PC-9 (cell line): ENCODE results near the gene RFC2. TPM values are rescaled to one million over a fixed set of nuclear protein-coding genes. Genes with fewer than 3 reads are reported as not detected.

Source experiments
- BruUV-seq: library from RNA; stranded (reverse); fragments of 400-500 nt; replicated peaks from 2 replicates; lab custom pipeline; 2021; lab: Mats Ljungman, UMichigan
- CTCF ChIA-PET: fragments of 300-600 bp; sonication (Branson Sonifier 250); formaldehyde crosslinking; loops from one replicate; lab custom pipeline; 2022; ENCODE audit warnings: antibody characterized with exemption; lab: Charles Lee
- POLR2A ChIA-PET: fragments of 300-600 bp; sonication (Branson Sonifier 250); formaldehyde crosslinking; loops from one replicate; lab custom pipeline; 2022; ENCODE audit warnings: antibody characterized with exemption; ENCODE audit not compliant: unreplicated experiment; lab: Charles Lee
- DNase-seq, 2 experiments: peaks; one replicate each; pipeline versions ENCODE4 v3.0.0 to v3.0.0-alpha.2; 2015 to 2022; ENCODE audit warnings: mixed read lengths in 1 of 2
- H2AFZ ChIP-seq: fragments of 200-600 bp; sonication (generic); 2 replicates; pipeline ENCODE4 v1.8.1; 2017; ENCODE audit warnings: antibody characterized with exemption
- H3F3A ChIP-seq: fragments of 200-600 bp; sonication (generic); 2 replicates; pipeline ENCODE4 v1.8.1; 2017; ENCODE audit warnings: antibody characterized with exemption, mild to moderate bottlenecking, low read depth; ENCODE audit not compliant: insufficient read depth
- H3K27ac ChIP-seq: fragments of 200-600 bp; sonication (generic); 2 replicates; pipeline ENCODE4 v1.6.1; 2016; ENCODE audit warnings: mixed run types
- H3K27me3 ChIP-seq: fragments of 200-600 bp; sonication (generic); 2 replicates; pipeline ENCODE4 v1.6.1; 2016; ENCODE audit warnings: low read depth, mixed run types; ENCODE audit not compliant: insufficient read depth
- H3K36me3 ChIP-seq: fragments of 200-600 bp; sonication (generic); 2 replicates; pipeline ENCODE4 v1.6.1; 2016; ENCODE audit warnings: low read depth, mixed run types
- H3K4me1 ChIP-seq: fragments of 200-600 bp; sonication (generic); replicated peaks from 2 replicates; pipeline ENCODE4 v1.6.1; 2016; ENCODE audit warnings: mixed run types; ENCODE audit not compliant: insufficient read depth
- H3K4me2 ChIP-seq: fragments of 200-600 bp; sonication (generic); 2 replicates; pipeline ENCODE4 v1.6.1; 2017; ENCODE audit warnings: mixed run types
- H3K4me3 ChIP-seq: fragments of 200-600 bp; sonication (generic); 2 replicates; pipeline ENCODE4 v1.6.1; 2016; ENCODE audit warnings: mixed run types
- H3K79me2 ChIP-seq: fragments of 200-600 bp; sonication (generic); 2 replicates; pipeline ENCODE4 v1.6.1; 2017; ENCODE audit warnings: low read depth, mixed run types
- H3K9me2 ChIP-seq: fragments of 200-600 bp; sonication (generic); 2 replicates; pipeline ENCODE4 v1.8.1; 2017; ENCODE audit warnings: mild to moderate bottlenecking; ENCODE audit not compliant: insufficient read depth
- H3K9me3 ChIP-seq: fragments of 200-600 bp; sonication (generic); 2 replicates; pipeline ENCODE4 v1.8.1; 2016; ENCODE audit warnings: low read depth; ENCODE audit not compliant: insufficient read depth
- H4K20me1 ChIP-seq: fragments of 200-600 bp; sonication (generic); 2 replicates; pipeline ENCODE4 v1.8.1; 2017; ENCODE audit not compliant: insufficient read depth
- EZH2 ChIP-seq: fragments of 200-600 bp; sonication (generic); IDR thresholded peaks from 2 replicates; pipeline ENCODE4 v1.8.0; 2017; ENCODE audit warnings: antibody characterized with exemption, low read depth
- intact Hi-C: fragments of 100-400 bp; cut with micrococcal nuclease; formaldehyde crosslinking; loops from one replicate; pipeline ENCODE4 v1.10.0; 2022; ENCODE audit not compliant: unreplicated experiment
- total RNA-seq: library from RNA; stranded (reverse); gene quantifications from 2 replicates; pipeline ENCODE4 v1.2.3, GENCODE V29; 2021
- TF ChIP-seq, protein P1 (sequence below): fragments of 200-600 bp; sonication (generic); conservative IDR thresholded peaks from 2 replicates; pipeline ENCODE4 v1.6.1; 2017; ENCODE audit warnings: mixed run types, antibody characterized with exemption, mild to moderate bottlenecking, moderate library complexity

RFC2 gene
- total RNA-seq, 1 experiment from 2014 or later, result 75.7 TPM

GRCh38 chr7:74194686-74195085 is 59.5 kb downstream of the RFC2 start:
- ChIA-PET CTCF (interaction anchor here (0.7 kb wide), 1 partner anchor 163 kb away, joined by 4 read pairs; no protein-coding TSS in a partner anchor), POLR2A (interaction anchor here (0.6 kb wide), 1 partner anchor 28 kb away, joined by 5 read pairs; no protein-coding TSS in a partner anchor)
- Histone ChIP-seq H2AFZ (no peak overlapping the region), H3K79me2 (peaks cover 21% of the 10 kb centered on the region), H3K4me2 (no peak overlapping the region), H3F3A (peaks cover 42% of the 10 kb centered on the region), H4K20me1 (peaks cover 27% of the 10 kb centered on the region), H3K4me3 (no peak overlapping the region), H3K9me2 (no peaks in the 10 kb centered on the region), H3K36me3 (peaks cover 19% of the 10 kb centered on the region), H3K4me1 (0 out of 2 replicates have a peak, but pooled peaks cover 2% of the 10 kb centered on the region), H3K9me3 (no peaks in the 10 kb centered on the region), H3K27ac (no peak overlapping the region), H3K27me3 (no peaks in the 10 kb centered on the region)
- intact Hi-C loops, result no loop called here
- TF ChIP-seq, protein P1, sequence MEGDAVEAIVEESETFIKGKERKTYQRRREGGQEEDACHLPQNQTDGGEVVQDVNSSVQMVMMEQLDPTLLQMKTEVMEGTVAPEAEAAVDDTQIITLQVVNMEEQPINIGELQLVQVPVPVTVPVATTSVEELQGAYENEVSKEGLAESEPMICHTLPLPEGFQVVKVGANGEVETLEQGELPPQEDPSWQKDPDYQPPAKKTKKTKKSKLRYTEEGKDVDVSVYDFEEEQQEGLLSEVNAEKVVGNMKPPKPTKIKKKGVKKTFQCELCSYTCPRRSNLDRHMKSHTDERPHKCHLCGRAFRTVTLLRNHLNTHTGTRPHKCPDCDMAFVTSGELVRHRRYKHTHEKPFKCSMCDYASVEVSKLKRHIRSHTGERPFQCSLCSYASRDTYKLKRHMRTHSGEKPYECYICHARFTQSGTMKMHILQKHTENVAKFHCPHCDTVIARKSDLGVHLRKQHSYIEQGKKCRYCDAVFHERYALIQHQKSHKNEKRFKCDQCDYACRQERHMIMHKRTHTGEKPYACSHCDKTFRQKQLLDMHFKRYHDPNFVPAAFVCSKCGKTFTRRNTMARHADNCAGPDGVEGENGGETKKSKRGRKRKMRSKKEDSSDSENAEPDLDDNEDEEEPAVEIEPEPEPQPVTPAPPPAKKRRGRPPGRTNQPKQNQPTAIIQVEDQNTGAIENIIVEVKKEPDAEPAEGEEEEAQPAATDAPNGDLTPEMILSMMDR, result no peak
- no peak for TF ChIP-seq EZH2
- DNase-seq, result no peak
- no TSS peak for BruUV-seq

DNA sequence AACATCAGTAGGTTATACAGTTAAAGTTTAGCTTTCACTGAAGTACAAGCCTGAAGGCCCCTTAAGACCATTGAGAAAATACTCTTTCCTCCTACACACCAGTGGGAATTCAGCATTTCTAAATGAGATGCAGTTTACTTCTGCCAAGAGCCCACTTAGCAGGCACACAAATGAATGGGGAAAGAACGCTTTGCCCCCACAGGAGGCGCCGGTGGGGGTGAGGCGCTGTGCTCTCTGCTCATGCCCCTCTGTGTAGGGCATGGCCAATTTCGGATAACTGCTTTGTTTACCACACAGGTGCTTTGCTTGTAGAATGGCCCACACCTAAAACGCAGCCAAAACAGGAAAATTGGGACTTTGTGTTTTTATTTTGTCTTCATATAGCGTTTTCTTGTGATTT is 60.3 kb downstream of the RFC2 start:
- Histone ChIP-seq H3K79me2 (peaks cover 29% of the 10 kb centered on the region), H3K9me2 (no peaks in the 10 kb centered on the region), H3K36me3 (peaks cover 25% of the 10 kb centered on the region), H3K27ac (no peak overlapping the region), H2AFZ (no peak overlapping the region), H3K4me3 (no peak overlapping the region), H3K9me3 (no peaks in the 10 kb centered on the region), H3K4me1 (no peaks in the 10 kb centered on the region), H3K27me3 (no peaks in the 10 kb centered on the region), H3K4me2 (no peak overlapping the region), H4K20me1 (peaks cover 34% of the 10 kb centered on the region), H3F3A (peaks cover 39% of the 10 kb centered on the region)
- intact Hi-C loops, result no loop called here
- CTCF ChIA-PET, result no interaction called here
- no peak for DNase-seq
- POLR2A ChIA-PET, result no interaction called here
- BruUV-seq, result no TSS peak
- TF ChIP-seq, protein P1, result no peak

- H3F3A ChIP-seq, result peaks cover 38% of the 10 kb centered on the region
- no peaks in the 10 kb centered on the region for H3K27me3 ChIP-seq
- no peak for TF ChIP-seq EZH2
- TF ChIP-seq, protein P1, result no peak
- no peak overlapping the region for H3K4me3 ChIP-seq
- ChIA-PET CTCF (interaction anchor here (0.7 kb wide), 1 partner anchor 168 kb away, joined by 12 read pairs; no protein-coding TSS in a partner anchor), POLR2A (interaction anchor here (0.5 kb wide), 1 partner anchor 115 kb away, joined by 3 read pairs; no protein-coding TSS in a partner anchor)
- no TSS peak for BruUV-seq
- no peak overlapping the region for H3K27ac ChIP-seq
- no peaks in the 10 kb centered on the region for H3K4me1 ChIP-seq
- H3K9me3 ChIP-seq, result no peaks in the 10 kb centered on the region
- H3K79me2 ChIP-seq, result peaks cover 37% of the 10 kb centered on the region
- DNase-seq, result no peak
- peaks cover 43% of the 10 kb centered on the region for H4K20me1 ChIP-seq
- H3K9me2 ChIP-seq, result no peaks in the 10 kb centered on the region
- no peak overlapping the region for H3K4me2 ChIP-seq
- no peak overlapping the region for H2AFZ ChIP-seq
- peaks cover 32% of the 10 kb centered on the region for H3K36me3 ChIP-seq
- intact Hi-C loops, result no loop called here
Measured at GRCh38 chr7:74193054-74193453, 61.1 kb downstream of the RFC2 start.
